HG03175 (cell line): ENCODE results near the gene CENPX.
"Not testable (repeated sequence)": the region's sequence is repeated elsewhere in the genome, so short reads cannot be mapped to it uniquely, and the experiment has no call there.

Source experiments
- ATAC-seq: cut with Tn5 transposase; IDR thresholded peaks from one replicate; pipeline ENCODE4 v1.9.1; 2021; ENCODE audit warnings: mild to moderate bottlenecking, moderate library complexity; ENCODE audit not compliant: unreplicated experiment

The CENPX gene

GRCh38 chr17:82039695-82040299 lies 17.1 kb upstream of the CENPX start:
- no peak for ATAC-seq

GRCh38 chr17:82038796-82039409 lies 16.2 kb upstream of the CENPX start:
- not testable (repeated sequence) for ATAC-seq

- ATAC-seq: no peak
Observed at GRCh38 chr17:82037889-82038195, 15.2 kb upstream of the CENPX start.

GRCh38 chr17:82037092-82037888 lies 14.6 kb upstream of the CENPX start, which contains the start of gene DCXR:
Gene DCXR (minus strand): TSS chr17:82037697. CDS start chr17:82037682, 15 bp downstream.
- peak; percentile 91 for ATAC-seq

- ATAC-seq: no peak
Observed at GRCh38 chr17:82036634-82037091, 14.0 kb upstream of the CENPX start.

- no peak for ATAC-seq
Observed at GRCh38 chr17:82035956-82036633, 13.4 kb upstream of the CENPX start.

GRCh38 chr17:82035488-82035887 lies 12.8 kb upstream of the CENPX start:
- no peak for ATAC-seq

- ATAC-seq: no peak
Observed at GRCh38 chr17:82034371-82035011, 11.8 kb upstream of the CENPX start.

GRCh38 chr17:82033359-82034085 lies 10.8 kb upstream of the CENPX start:
- no peak for ATAC-seq

GRCh38 chr17:82031885-82032627 lies 9.4 kb upstream of the CENPX start:
- ATAC-seq: no peak

GRCh38 chr17:82031303-82031884 lies 8.7 kb upstream of the CENPX start, which contains the start of gene RAC3:
Gene RAC3 (plus strand): TSS chr17:82031678. CDS start chr17:82031762, 84 bp downstream.
- ATAC-seq: no peak

- no peak for ATAC-seq
Observed at GRCh38 chr17:82030470-82031302, 8.0 kb upstream of the CENPX start.

- no peak for ATAC-seq
Observed at GRCh38 chr17:82029990-82030469, 7.4 kb upstream of the CENPX start.

- no peak for ATAC-seq
Observed at GRCh38 chr17:82029391-82029790, 6.7 kb upstream of the CENPX start.

GRCh38 chr17:82028966-82029365 lies 6.3 kb upstream of the CENPX start:
- no peak for ATAC-seq

- ATAC-seq: no peak
Observed at GRCh38 chr17:82028246-82028645, 5.6 kb upstream of the CENPX start.

- ATAC-seq: no peak
Observed at GRCh38 chr17:82025401-82026107, 2.9 kb upstream of the CENPX start.
